GM18502 (cell line): ENCODE results near the gene ZNF543.
"Not testable (repeated sequence)": the region's sequence is repeated elsewhere in the genome, so short reads cannot be mapped to it uniquely, and the experiment has no call there.

Experiments used
- ATAC-seq: cut with Tn5 transposase; IDR thresholded peaks from one replicate; pipeline ENCODE4 v1.9.1; 2021; ENCODE audit warnings: mild to moderate bottlenecking; ENCODE audit not compliant: unreplicated experiment, poor library complexity

ZNF543 gene

DNA sequence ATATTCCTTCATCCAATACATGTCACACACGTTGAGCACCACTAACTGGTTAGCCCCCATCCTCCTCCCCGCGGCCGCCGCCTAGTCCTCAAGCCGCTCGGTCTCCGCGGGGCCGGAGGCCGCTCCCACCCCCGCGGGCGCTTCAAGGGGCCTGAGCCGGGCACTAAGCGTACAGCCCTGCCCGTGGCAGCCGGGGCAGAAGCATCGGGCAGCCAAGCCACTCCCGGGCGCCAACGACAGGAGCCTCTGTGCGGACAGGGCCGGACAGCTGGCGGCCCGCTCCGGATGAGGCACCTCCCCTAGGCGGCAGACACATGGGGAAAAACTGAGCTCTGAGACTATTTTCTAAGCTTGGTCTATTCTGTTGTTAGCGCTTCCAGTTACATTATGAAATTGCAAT, 2.8 kb upstream of the ZNF543 start:
- ATAC-seq = no peak

DNA sequence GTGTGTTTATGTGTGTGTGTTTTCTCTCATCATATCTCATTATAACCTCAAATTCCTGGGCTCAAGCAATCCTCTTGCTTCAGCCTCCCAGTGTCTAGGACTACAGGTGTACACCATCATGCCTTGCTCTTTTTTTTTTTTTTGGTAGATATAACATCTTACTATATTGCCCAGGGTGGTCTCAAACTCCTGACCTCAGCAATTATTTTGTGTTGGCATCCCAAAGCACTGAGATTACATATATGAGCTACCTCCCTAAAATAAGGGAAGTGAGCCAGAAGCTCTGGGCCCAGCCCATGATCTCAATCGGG, 448 bp upstream of the ZNF543 start:
- no peak for ATAC-seq

DNA sequence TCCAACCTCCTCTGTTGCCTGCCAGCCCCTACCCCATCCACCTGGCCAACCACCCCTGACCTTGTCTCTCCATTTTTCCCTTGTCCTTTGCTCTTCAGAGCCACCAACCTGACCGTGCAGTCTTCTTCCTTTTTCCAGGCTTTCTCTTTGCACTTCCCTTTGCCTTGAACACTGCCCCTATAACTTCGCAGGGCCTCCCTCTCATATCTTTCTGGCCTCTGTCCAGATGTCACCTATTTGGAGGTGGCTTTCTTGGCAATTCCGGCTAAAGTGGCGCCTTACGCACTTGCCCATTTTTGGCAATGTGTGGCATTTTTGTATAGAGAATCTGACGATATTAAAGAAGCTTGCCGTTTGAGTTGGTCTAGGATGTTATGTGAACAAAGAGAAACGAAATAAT, 844 bp downstream of the ZNF543 start:
- ATAC-seq = no peak

DNA sequence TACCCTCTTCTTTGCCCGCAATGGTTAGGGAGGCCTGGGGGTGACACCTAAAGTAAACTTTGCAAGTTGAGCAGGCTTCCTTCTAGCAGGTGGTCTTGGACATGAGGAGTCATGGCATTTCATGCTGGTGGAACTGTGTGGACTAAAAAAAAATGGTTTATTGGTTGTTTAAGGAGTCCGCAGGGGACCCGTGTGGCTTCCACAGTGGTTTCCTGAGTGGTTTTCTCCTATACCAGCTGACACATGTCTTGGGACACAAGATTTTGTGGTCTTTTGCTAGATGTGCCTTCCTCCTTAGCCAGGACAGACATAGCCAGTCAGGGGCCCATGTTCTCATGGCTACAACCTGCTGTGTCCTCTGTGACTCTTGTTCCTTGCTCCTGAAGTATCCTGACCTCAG, 1.5 kb downstream of the ZNF543 start:
- no peak for ATAC-seq

DNA sequence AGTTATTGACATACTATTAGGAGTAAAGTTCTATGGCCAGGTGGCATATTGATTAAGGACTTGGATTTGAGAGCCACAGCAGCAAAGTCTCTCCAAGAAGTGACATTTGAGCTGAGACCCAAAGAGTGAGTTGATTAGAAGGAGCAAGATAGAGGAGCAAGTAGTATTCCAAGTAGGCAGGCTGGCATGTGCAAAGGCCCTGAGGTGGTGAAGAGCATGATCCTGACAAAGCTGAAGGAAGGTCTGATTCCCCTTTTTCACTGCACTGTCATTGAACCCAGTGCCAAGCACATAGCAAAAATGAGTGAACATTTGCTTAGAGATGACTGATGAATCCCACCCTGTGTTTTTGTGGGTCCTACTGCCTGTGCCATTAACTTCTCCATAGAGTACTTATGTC, 4.7 kb downstream of the ZNF543 start:
- ATAC-seq = no peak

DNA sequence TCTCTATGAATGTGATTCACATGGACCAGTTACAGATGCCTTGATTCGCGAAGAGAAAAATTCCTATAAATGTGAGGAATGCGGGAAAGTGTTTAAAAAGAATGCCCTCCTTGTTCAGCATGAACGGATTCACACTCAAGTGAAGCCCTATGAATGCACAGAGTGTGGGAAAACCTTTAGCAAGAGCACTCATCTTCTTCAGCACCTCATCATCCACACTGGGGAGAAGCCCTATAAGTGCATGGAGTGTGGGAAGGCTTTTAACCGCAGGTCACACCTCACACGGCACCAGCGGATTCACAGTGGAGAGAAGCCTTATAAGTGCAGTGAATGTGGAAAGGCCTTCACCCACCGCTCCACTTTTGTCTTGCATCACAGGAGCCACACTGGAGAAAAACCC, 7.7 kb downstream of the ZNF543 start:
- ATAC-seq = no peak

DNA sequence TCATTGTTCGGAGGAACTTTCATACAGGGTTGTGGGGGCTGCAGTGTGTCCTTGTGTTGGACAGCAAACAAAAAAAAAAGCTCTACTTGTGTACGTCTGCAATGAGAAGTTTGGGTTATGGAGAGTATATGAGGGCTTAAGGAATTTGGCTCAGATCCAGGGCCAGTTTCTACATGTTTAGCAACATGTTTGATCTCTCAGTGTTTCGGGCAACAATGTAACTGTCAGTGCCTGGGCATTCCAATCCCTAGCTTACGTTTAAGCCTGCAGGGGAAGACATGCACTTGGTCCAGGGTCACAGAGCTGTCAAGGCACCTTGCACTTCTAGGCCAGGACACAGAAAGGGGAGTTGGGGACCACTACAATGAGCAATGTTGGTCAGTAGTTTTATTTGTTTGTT, 13.9 kb downstream of the ZNF543 start:
- ATAC-seq = no peak

DNA sequence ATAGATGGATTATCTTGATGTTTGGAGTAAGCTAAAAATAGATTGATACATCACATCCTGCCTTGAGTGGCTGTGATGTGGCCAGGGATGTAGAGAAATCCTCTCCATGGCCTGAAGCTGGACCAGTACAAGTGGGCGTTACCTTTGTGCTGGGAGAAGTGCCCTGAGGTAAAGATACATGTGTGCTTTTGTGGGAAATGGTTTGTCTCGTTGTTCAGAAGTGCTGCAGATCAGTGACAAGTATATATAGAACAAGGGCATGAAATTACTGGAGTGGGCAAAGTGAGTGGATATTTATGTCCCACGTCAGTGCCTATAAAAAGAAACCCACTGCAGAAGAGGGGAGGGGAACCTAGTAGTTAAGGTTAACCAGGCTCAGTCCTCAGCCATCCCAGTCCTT, 18.6 kb downstream of the ZNF543 start:
- no peak for ATAC-seq

DNA sequence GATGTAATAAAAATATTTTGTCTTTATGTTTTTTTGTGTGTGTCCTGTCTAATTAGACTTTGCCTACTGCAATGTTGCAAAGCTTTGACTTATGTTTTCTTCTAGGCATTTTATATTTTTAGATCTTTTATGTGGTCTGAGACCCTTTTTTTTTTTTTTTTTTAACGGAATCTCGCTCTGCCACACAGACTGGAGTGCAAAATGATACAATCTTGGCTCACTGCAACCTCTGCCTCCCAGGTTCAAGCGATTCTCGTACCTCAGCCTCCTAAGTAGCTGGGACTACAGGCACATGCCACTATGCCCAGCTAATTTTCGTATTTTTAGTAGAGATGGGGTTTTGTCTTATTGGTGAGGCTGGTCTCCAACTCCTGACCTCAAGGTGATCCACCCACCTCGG, 22.3 kb downstream of the ZNF543 start:
- no peak for ATAC-seq

DNA sequence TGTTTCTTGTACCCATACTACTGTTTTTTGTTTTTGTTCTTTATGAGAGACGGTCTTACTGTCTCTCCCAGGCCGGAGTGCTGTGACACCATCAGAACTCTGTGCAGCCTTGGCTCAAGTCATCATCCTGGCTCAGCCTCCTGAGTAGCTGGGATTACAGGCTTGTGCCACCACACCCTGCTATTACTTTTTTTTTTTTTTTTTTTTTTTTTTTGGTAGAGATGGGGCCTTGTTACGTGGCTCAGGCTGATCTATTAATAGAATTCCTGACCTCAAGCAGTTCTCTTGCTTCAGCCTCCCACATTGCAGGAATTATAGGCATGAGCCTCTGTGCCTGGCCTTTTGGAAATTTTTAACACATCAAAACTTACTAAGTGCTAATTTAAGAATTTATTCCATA, 27.9 kb downstream of the ZNF543 start:
- no peak for ATAC-seq

DNA sequence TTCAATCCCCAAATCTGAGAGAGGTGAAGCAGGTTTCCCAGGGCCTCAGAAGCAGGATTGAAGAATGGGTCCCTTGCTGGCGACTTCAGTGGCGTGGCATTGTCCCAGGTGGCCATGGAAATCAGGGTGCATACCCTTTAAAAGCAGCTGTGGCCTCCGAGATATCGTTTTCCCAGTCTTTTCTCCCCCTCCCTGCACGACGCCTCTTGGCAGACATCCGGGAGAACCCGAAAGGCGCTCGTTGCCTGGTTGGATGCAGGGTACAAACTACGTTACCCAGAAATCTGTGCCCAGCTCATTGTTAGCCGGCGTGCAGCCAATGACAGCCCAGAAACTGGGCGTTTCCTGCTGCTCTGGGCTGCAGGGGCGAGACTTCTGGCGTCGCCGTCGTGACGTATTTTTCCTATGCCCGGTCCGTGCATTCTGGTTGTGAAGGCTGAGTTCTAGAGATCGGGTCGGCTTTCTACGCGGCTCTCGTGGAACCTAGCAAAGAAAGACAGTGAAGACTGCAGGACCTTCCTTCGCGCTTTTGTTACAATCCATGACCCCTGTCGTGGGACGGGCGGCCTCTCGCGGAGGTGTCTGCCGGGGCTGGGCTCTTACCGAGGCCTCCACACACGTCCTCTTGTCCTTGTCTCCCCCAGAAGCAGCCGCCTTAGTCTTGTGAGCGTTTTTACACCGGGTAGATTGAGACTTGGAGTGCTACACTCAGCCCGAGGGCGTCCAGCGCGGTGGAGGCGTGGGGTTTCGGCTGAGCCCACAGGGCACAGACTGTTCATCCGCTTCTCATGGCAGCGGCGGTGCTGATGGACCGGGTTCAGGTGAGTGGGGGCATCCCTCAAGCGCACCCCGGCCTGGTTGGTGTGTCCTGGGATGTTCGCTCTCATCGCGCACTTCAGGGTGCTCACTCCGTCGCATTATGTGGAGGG, 30.9 kb downstream of the ZNF543 start, which contains the start of gene ZNF304:
TSS of gene ZNF304 (plus strand) at position 395 of the 929 bp plus-strand sequence. CDS start at position 789, 394 bp downstream.
- peak; percentile 98 for ATAC-seq

DNA sequence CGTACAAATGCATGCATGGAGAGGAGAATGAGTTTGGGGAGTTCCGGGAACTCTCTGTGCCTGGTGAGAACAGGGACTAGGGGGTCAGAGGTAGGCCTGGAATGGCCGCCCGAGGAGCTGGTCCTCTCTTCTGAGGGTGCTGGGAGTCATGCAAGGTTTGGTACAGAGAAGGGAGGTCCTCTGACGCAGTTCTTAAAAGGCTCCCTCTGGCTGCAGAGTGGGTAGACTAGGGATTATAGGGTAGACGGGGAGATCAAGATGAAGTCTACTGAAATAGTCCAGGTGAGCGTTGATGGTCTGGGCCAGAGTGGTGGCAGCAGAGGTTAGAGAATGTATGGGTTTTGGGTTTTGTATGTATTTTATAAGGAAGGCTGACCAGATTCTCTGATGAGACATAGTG, 31.6 kb downstream of the ZNF543 start:
- ATAC-seq = no peak

DNA sequence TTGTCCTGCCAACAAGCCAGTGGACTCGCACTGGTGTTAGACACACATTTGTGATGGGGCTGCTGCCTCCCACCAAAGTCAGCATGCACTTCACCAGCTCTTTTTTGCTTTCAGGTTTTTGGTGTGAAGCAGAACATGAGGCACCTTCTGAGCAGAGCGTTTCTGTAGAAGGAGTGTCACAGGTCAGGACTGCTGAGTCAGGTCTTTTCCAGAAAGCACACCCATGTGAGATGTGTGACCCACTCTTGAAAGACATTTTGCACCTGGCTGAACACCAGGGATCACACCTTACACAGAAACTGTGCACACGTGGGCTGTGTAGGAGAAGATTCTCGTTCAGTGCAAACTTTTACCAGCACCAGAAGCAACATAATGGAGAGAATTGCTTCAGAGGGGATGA, 35.6 kb downstream of the ZNF543 start:
- no peak for ATAC-seq

DNA sequence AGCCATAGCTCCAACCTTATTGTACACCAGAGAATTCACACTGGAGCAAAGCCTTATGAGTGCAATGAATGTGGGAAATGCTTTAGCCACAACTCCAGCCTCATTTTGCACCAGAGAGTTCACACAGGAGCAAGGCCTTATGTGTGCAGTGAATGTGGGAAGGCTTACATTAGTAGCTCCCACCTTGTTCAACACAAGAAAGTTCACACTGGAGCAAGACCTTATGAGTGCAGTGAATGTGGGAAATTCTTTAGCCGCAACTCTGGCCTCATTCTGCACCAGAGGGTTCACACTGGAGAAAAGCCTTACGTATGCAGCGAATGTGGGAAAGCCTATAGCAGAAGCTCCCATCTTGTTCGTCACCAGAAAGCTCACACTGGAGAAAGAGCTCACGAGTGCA, 37.1 kb downstream of the ZNF543 start:
- ATAC-seq = no peak

DNA sequence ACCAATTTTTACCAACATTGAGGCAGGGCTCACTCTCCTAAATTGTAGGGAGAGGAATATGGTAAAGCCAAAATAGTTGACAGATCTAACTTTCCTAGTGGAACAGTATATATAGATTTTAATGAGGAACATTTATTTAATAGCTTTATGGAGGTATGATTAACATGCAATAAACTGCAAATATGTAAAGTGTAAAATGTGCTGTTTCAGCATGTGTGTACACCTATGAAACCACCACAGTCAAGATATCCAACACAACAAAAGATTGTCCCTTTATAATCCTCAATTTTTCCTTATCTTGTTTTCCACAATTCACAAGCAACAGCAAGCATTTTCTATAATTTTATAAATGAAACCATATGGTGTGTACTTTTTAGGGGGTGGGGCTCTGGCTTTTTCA, 39.0 kb downstream of the ZNF543 start:
- ATAC-seq = no peak

DNA sequence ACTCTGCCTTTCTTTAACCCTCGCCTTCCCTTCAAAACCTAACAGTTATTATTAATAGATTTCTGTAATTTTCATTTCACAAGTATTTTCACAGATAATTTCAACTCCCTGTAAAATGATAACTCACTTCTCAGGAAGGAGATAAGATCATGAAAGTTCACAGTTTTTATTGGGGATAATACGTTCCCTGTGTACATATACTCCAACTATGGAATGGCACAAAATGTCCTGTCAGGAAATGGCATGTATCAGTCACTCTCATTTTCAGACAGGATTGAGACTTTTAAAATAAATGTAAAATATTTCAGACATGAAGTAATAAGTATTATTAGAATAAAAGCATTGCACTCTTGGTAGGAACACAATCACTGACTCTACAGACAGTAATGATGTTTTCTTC, 42.1 kb downstream of the ZNF543 start:
- ATAC-seq = no peak

DNA sequence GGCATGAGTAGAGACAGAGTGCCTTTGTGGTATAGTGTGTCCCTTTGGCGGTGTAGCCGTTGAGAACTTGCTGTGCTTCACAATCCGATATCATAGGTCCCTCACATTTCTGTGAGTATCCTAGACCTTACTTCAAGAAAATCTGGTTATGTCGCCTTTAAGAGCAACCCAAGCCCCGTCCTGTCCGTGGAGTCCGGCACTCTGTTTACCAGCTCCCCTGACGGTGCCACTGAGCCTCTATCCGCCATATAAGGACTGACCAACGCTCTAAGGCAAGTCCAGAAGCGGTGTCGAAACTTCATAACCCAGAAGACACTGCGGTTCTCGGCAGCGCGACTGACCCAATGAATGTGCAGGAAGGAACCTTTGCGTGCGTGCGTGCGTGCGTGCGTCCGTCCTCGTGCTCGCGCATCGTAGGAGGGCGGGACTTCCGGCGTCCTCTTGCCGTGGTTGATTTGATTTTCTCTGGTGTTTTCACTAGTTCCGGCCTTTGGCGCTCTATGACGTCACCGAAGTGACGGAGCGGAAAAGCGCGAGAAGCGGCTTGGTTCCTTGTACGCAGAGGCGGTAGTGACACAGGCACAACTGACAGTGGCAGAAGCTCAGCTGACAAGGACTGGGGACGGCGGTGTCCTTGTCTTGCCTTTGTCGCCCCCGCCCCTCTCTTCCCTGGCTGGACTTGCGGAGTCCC, 42.9 kb downstream of the ZNF543 start, which contains the start of the genes TRAPPC2B and ZNF547:
TSS of gene TRAPPC2B (plus strand) at position 555 of the 691 bp plus-strand sequence. CDS start 1,283 bp downstream, outside the sequence.
TSS of gene ZNF547 (plus strand) at position 555 of the 691 bp plus-strand sequence. CDS start 5,005 bp downstream, outside the sequence.
- ATAC-seq = peak; percentile 91

DNA sequence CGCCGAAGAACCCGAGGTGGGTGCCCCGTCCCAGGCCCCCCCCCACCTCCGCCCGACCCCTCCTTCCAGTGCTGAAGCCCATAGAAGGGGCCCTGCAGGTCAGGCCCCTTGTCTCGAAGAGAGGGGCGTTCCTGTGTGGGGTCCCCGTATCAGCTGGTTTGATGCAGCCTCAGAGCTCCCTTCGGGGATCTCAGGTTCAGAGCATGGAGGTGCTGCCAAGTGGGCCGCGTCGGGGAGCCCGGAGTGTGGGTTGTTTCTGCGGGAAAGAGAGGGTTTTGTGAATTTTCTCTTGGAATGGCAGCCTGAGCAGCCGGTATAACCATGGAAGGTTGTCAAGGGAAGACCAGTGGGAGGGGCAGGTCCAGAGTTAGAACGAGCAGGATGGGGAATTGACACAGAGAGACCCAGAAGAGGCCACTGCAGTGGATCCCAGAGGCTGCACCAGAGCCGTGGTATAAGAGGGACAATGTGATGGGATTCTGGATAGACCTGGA, 43.5 kb downstream of the ZNF543 start:
- peak; percentile 17 for ATAC-seq

DNA sequence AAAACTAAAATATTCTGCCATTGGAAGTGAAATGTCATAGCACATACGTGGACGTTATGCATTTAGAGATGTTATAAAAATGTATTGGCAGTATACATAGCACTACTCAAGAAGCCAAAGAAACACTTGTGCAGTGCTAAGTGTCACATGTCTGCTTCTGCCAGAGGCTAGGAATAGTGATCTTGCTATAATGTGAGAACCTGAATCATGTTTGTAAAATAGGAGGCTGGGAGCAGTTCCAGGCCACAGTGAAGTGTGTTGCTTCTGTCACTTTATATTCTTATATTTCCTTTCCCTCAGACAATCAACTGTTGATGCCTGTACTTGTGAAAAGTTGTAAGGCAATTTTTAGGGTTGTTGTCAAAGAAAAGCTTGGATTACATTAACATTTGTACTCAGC, 46.5 kb downstream of the ZNF543 start:
- ATAC-seq = no peak

DNA sequence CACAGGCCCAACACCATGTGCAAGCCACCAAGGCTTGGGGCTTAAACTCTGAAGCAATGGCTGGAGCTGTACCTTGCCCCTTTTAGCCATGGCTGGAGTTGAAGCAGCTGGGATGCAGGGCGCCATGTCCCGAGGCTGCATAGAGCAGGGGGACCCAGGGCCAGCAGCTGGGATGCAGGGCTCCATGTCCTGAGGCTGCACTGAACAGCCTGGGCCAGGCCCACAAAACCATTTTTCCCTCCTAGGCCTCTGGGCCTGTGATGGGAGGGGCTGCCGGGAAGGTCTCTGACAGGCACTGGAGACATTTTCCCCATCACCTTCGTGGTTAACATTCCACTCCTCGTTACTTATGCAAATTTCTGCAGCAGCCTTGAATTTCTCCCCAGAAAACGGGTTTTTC, 53.9 kb downstream of the ZNF543 start:
- ATAC-seq = no peak

DNA sequence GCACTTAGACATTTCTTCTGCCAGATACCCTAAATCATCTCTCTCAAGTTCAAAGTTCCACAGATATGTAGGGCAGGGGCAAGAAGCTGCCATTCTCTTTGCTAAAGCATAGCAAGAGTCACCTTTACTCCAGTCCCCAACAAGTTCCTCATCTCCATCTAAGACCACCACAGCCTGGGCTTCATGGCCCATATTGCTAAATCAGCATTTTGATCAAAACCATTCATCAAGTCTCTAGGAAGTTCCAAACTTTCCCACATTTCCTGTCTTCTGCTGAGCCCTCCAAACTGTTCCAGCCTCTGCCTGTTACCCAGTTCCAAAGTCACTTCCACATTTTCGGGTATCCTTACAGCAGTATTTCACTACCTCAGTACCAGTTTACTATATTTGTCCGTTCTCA, 54.4 kb downstream of the ZNF543 start:
- ATAC-seq = not testable (repeated sequence)
